Muscle layer of duodenum (tissue), 2 donors: Measurements from ENCODE around the gene BRPF1.
A peak's percentile ranks its signal among the peaks of the same experiment; 100 is the strongest.
"Not testable (repeated sequence)": the region's sequence is repeated elsewhere in the genome, so short reads cannot be mapped to it uniquely, and the experiment has no call there.

Experiments
- H3K27ac ChIP-seq: one replicate; pipeline ENCODE4 v1.7.0; 2013; ENCODE audit warnings: mild to moderate bottlenecking, low read length
- H3K27me3 ChIP-seq: one replicate; pipeline ENCODE4 v1.7.0; 2013; ENCODE audit warnings: low read depth, mild to moderate bottlenecking, control low read depth, low read length
- H3K36me3 ChIP-seq, 2 donors: one replicate each; pipeline ENCODE4 v1.7.0; 2013; ENCODE audit warnings: low read length in 2 of 2, control low read depth in 1 of 2, mild to moderate bottlenecking in 1 of 2; ENCODE audit not compliant: insufficient read depth in 2 of 2, control insufficient read depth in 1 of 2
- H3K4me1 ChIP-seq, 2 donors: one replicate each; pipeline ENCODE4 v1.7.0; 2013; ENCODE audit warnings: low read length in 2 of 2, mild to moderate bottlenecking in 2 of 2, control low read depth in 1 of 2, moderate library complexity in 1 of 2; ENCODE audit not compliant: insufficient read depth in 2 of 2, control insufficient read depth in 1 of 2
- H3K4me3 ChIP-seq, 2 donors: one replicate each; pipeline ENCODE4 v1.7.0; 2013; ENCODE audit warnings: low read length in 2 of 2, low read depth in 1 of 2, mild to moderate bottlenecking in 1 of 2
- H3K9me3 ChIP-seq, 2 donors: one replicate each; pipeline ENCODE4 v1.7.0; 2013; ENCODE audit warnings: low read length in 2 of 2, control low read depth in 1 of 2, mild to moderate bottlenecking in 1 of 2; ENCODE audit not compliant: control insufficient read depth in 1 of 2
- donor health status: healthy.

BRPF1 gene

GRCh38 chr3:9770276-9770812, 38.8 kb downstream of the BRPF1 start:
- H3K36me3 ChIP-seq: peaks cover under 1 to 7% of the 10 kb centered on the region in 2 donors
- H3K27ac ChIP-seq: peak overlapping the region; percentile 80
- H3K4me3 ChIP-seq: peak overlapping the region; percentile 59 to 81
- H3K4me1 ChIP-seq: peaks cover 21 to 36% of the 10 kb centered on the region in 2 donors
- H3K27me3 ChIP-seq: no peaks in the 10 kb centered on the region
- no peaks in the 10 kb centered on the region for H3K9me3 ChIP-seq

DNA sequence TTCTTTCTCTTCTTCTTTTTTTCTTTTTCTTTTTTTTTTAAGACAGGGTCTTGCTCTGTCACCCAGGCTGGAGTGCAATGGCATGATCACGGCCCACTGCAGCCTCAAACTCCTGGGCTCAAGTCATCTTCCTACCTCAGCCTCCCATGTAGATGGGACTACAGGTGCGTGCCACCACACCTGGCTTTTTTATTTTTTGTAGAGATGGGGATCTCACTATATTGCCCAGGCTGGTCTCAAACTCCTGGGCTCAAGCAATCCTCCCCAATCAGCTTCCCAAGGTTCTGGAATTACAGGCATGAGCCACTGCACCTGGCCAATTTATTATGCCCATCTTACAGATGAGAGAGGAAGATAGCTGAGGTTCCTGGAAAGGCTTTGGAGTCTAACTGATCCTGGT, 39.5 kb downstream of the BRPF1 start:
- H3K27me3 ChIP-seq, H3K27ac ChIP-seq, H3K36me3 ChIP-seq, H3K9me3 ChIP-seq, H3K4me3 ChIP-seq: not testable (repeated sequence)
- peaks cover 21 to 36% of the 10 kb centered on the region in 2 donors for H3K4me1 ChIP-seq

GRCh38 chr3:9776896-9777693, 45.6 kb downstream of the BRPF1 start:
- peaks cover 20 to 24% of the 10 kb centered on the region in 2 donors for H3K4me1 ChIP-seq
- H3K27ac ChIP-seq: no peak overlapping the region
- no peaks in the 10 kb centered on the region for H3K9me3 ChIP-seq
- no peak overlapping the region for H3K4me3 ChIP-seq
- peaks cover 6 to 29% of the 10 kb centered on the region in 2 donors for H3K36me3 ChIP-seq
- no peaks in the 10 kb centered on the region for H3K27me3 ChIP-seq

GRCh38 chr3:9777694-9778021, 46.1 kb downstream of the BRPF1 start:
- Histone ChIP-seq H3K36me3 (peaks cover 11 to 35% of the 10 kb centered on the region in 2 donors), H3K27ac (no peak overlapping the region), H3K27me3 (no peaks in the 10 kb centered on the region), H3K4me3 (no peak overlapping the region), H3K4me1 (peaks cover 20 to 24% of the 10 kb centered on the region in 2 donors), H3K9me3 (no peaks in the 10 kb centered on the region)

- Histone ChIP-seq H3K4me1 (peaks cover 20 to 24% of the 10 kb centered on the region in 2 donors), H3K4me3 (no peak overlapping the region), H3K27me3 (no peaks in the 10 kb centered on the region), H3K9me3 (no peaks in the 10 kb centered on the region), H3K36me3 (peaks cover 17 to 40% of the 10 kb centered on the region in 2 donors), H3K27ac (no peak overlapping the region)
Measured at GRCh38 chr3:9778143-9779074, 46.9 kb downstream of the BRPF1 start.

DNA sequence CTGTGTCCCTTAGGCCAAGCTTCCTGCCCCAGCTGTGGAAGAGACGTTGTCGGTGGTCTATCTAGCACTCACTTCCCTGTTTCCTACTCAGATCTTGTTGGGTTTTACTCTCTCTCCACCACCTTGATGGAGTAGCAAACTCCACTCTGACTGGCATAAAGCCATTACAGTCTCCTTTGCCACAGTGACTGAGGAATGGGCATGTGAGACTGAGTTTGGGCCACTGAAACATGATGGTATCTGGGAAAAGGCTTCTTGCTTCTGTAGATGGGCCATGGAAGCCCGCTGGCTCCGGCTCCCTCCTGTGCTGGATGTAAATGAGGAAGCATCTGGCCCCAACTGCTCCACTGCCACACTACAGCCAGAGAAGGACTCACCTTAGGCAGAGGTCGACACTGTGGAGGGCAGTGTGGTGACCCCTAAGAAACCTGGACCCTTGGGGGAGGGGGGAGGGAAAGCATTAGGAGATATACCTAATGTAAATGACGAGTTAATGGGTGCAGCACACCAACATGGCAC, 47.6 kb downstream of the BRPF1 start:
- H3K27ac ChIP-seq: no peak overlapping the region
- H3K4me3 ChIP-seq: no peak overlapping the region
- H3K36me3 ChIP-seq: peaks cover 22 to 47% of the 10 kb centered on the region in 2 donors
- H3K27me3 ChIP-seq: no peaks in the 10 kb centered on the region
- H3K9me3 ChIP-seq: no peaks in the 10 kb centered on the region
- peaks cover 20 to 24% of the 10 kb centered on the region in 2 donors for H3K4me1 ChIP-seq

DNA sequence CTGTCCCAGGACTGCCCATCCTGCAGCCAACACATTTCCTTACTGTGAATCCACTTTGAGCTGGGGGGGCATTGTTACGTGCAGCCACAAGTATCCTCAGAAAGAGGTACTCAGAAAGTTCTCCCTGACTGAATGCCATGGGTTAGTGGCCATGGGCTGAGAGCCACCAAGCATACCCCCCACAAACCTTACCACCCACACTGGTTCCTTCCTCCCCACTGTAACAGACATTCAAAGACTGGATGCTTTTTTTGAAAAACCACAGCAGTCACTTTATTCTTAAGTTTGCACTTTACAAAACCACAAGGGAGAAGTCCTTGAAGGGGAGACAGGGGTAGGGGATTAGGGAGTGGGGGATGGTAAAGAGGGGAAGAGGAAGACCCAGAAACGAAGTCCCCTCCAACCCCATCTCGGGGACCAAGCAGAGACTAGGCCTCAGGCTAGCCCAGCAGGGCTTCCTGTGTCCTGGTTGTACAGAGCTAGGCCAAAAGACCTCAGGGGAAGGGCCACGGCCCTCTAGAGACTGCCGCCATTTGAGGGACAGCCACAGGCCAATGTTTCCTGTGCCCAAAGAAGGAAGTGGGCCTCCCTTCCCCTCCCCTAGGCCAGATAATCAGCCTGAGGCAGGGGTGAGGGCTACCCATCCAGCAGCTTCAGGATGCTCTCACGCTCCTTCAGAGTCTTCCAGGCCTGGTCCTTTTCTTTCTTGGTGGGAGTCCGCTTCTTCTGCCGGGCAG, 48.4 kb downstream of the BRPF1 start:
- Histone ChIP-seq H3K4me3 (no peak overlapping the region), H3K36me3 (peaks cover 24 to 49% of the 10 kb centered on the region in 2 donors), H3K4me1 (peaks cover 20 to 24% of the 10 kb centered on the region in 2 donors), H3K27ac (peak overlapping the region; percentile 16), H3K9me3 (no peaks in the 10 kb centered on the region), H3K27me3 (no peaks in the 10 kb centered on the region)

GRCh38 chr3:9780458-9780812, 48.9 kb downstream of the BRPF1 start:
- H3K4me1 ChIP-seq: peaks cover 20 to 24% of the 10 kb centered on the region in 2 donors
- no peaks in the 10 kb centered on the region for H3K9me3 ChIP-seq
- no peak overlapping the region for H3K4me3 ChIP-seq
- no peaks in the 10 kb centered on the region for H3K27me3 ChIP-seq
- H3K27ac ChIP-seq: peak overlapping the region; percentile 16
- peaks cover 29 to 55% of the 10 kb centered on the region in 2 donors for H3K36me3 ChIP-seq

DNA sequence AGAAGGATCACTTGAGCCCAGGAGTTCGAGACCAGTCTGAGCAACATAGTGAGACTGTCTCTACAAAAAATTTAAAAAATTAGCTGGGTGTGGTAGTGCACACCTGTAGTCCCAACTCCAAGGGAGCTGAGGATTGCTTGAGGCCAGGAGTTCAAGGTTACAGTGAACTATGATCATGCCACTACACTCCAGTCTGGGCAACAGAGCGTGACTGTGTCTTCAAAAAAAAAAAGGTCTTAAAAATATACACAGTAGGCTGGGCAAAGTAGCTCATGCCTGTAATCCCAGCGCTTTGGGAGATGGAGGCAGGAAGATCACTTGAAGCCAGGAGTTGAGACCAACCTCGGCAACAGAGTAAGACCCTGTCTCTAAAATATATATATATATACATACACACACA, 49.4 kb downstream of the BRPF1 start:
- Histone ChIP-seq H3K27me3 (no peaks in the 10 kb centered on the region), H3K4me1 (peaks cover 20 to 24% of the 10 kb centered on the region in 2 donors), H3K36me3 (peaks cover 32 to 59% of the 10 kb centered on the region in 2 donors), H3K9me3 (no peaks in the 10 kb centered on the region), H3K4me3 (no peak overlapping the region), H3K27ac (no peak overlapping the region)

GRCh38 chr3:9781551-9781950, 50.0 kb downstream of the BRPF1 start:
- no peak overlapping the region for H3K4me3 ChIP-seq
- H3K27ac ChIP-seq: no peak overlapping the region
- peaks cover 36 to 66% of the 10 kb centered on the region in 2 donors for H3K36me3 ChIP-seq
- peaks cover 20 to 24% of the 10 kb centered on the region in 2 donors for H3K4me1 ChIP-seq
- H3K9me3 ChIP-seq: no peaks in the 10 kb centered on the region
- no peaks in the 10 kb centered on the region for H3K27me3 ChIP-seq
